GM21515 (cell line): ENCODE measurements around the gene CDCA7L.
"Not testable (repeated sequence)": the region's sequence is repeated elsewhere in the genome, so short reads cannot be mapped to it uniquely, and the experiment has no call there.

ENCODE experiments used
- ATAC-seq: cut with Tn5 transposase; IDR thresholded peaks from one replicate; pipeline ENCODE4 v1.9.1; 2021; ENCODE audit not compliant: unreplicated experiment

The CDCA7L gene

DNA sequence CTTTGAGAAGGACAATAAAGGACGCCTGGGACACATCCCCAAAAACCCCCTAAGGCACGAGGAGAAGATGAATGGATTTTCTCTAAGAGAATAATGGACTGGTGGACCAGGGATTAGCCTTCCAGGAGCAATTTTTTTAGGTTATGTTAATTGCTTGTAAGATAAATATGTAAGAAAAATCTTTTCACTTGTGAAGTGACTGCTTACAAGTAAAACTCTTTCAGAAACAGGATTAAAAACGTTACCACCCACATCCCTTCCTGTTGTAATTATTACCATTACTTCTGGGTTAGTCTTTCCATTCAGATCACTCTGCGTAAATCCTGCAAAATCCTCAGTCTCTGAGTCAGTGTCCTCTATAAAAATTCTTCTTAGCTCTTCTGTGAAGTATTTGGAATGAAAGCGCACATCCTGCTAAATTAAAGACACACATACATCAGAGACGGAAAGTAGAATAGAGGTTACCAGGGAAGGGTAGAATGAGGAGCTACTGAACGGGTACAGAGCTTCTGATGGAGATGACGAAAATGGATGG, 34.3 kb downstream of the CDCA7L start:
- ATAC-seq: no peak

DNA sequence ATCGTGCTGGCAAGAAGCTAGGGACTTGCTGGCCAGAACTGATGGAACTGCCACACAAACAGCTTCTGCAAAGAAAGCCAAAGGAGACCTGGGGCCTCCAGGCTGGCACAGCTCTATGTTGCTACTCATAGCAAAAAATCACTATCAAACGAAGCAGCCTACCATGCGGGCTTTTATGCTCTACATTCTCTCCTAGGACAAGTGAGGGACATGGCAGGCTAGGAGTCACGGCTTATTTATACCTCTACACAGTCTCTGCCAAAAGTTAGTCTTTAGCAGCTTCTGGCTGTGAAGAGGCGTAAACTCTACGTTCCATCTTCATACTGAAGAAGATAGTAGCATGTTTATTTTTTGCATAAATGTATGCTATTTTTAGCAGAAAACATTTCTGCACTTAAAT, 35.4 kb downstream of the CDCA7L start:
- ATAC-seq: no peak

GRCh38 chr7:21908746-21909145, 37.0 kb downstream of the CDCA7L start:
- no peak for ATAC-seq

- ATAC-seq: no peak
Observed at GRCh38 chr7:21903020-21903786, 42.5 kb downstream of the CDCA7L start.

DNA sequence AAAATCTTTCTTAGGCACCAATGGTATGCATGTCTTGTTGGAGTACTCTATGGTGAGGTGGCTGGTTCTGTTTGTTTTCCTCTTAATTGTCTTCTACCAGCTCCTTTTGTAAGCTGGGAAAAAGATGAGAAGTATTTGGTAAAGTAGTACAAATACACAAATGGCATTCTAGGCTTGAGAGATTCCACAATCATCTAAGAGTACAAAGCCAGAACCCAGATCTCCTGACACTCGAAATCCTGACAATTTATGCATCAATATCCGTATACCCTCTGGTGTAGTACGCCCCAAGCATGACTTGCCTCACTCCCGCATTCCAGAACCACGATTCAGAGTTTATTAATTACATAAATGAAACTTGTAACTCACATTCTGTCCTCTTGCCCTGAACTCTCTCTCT, 43.5 kb downstream of the CDCA7L start:
- ATAC-seq: no peak

GRCh38 chr7:21898265-21898930, 47.3 kb downstream of the CDCA7L start:
- ATAC-seq: peak; percentile 95

- no peak for ATAC-seq
Observed at GRCh38 chr7:21893401-21893800, 52.3 kb downstream of the CDCA7L start.

- ATAC-seq: no peak
Observed at GRCh38 chr7:21891291-21891690, 54.4 kb downstream of the CDCA7L start.

GRCh38 chr7:21887779-21888178, 57.9 kb downstream of the CDCA7L start:
- no peak for ATAC-seq

GRCh38 chr7:21887353-21887752, 58.3 kb downstream of the CDCA7L start:
- ATAC-seq: no peak

GRCh38 chr7:21886396-21886795, 59.3 kb downstream of the CDCA7L start:
- ATAC-seq: no peak

DNA sequence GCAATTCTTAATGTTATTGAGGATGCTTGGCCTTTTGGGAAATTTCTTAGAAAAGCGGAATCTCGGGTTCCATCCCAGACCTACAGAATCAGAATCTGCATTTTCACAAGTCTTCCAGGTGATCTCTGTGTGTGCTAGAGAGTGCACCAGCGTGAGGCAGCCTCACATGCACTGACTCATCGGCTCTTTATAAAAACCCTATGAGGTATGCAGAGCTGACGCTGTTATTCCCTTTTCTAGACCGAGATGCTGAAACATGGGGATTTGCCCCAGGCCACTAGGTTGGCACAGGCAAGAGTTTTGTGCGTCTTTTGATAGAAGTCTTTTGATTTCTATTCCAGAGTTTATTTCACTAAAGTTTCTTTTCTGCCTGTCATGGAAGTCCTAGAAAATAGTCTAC, 61.2 kb downstream of the CDCA7L start:
- ATAC-seq: no peak

- not testable (repeated sequence) for ATAC-seq
Observed at GRCh38 chr7:21883501-21883900, 62.2 kb downstream of the CDCA7L start.

DNA sequence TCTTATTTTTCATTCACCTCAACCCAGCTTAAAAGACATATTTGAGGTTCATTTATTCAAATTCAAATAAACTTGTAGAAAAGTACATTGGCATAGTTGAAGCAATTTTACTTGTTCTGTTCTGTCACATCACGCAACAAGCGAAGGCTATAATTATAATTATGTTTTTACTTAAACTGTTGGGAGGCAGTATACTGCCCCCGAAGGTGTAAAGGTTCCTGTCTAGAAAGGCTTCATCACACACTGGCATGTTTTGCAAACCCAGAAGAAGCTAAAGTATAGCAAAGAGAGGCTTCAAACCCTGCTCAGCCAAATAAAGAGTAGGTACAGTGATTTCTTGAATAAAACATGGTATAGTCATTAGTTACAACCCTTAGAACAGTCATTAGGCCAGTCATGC, 62.6 kb downstream of the CDCA7L start:
- ATAC-seq: no peak

DNA sequence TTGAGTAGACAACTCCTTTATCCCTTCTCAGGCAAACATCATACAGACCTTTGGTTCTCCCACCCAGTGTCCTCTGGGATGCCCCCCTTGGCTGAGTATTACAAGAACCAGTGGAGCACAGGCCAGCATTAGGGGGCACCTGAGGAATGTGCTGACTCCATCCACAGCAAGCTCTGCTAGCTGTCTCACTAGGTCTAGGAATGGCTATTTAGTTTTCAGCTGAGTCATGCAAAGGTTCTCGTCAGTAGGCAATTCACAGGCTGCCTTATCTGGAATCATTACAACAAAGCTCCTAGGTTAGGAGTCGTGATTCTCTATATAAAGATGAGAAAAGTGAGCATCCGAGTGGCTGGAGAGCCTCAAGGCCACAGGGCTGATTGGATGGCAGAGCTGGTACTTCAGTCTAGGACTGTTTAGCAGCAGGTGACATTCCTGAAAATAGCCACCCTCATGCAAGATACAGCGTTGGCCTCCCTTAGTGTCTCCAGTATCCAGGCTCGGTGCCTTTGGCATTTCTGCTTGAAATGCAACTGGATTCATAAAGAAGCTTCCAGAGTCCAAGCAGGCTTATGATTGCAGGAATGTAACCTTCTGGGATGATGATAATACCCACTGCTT, 75.8 kb downstream of the CDCA7L start:
- no peak for ATAC-seq

DNA sequence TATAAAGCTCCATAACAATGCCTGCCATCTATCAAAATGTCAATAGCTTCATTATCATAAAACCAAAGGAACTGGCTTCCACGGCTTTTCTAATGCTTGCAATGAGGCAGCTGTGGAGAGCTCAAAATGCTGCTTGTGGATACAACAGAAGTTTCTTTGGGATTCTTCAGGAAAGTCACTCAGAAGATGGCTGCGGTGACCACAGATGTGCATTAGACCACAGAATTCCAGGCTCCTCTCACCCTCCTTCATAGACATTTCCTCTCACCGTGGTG, 77.2 kb downstream of the CDCA7L start:
- ATAC-seq: no peak

DNA sequence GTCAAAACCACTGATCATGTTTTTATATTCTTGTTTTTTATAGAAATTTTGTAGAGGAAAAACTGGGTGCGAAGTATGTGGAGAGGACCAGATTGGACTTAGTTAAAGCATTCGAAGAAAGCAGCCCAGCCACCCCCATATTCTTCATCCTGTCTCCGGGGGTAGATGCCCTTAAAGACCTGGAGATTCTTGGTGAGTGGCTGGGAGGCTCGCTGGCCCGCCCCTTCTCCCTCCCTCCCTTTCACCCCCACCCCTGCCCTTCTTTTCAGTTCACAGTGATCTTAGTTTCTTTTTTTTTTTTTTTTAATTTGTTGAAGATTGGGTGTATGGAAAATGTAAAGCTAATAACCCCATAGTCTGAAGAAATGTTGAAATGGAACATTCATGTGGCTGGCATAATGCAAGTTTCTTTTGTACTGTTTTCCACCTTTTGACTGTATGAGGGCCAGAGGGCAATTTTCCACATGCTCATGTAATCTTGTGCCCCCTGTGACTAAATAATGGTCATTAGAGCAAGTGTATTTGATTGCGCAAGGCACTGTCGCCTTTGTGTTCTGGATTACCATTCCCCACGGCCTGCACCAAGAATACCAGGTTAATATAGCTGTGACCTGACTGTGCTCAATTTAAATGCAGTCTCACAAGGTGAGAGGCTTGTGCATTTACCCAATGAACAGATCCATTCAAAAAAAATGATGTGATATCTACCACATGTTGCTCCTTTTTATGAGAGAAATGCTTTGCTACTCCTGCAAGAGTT, 77.7 kb downstream of the CDCA7L start:
- ATAC-seq: no peak

GRCh38 chr7:21867226-21867625, 78.5 kb downstream of the CDCA7L start:
- ATAC-seq: no peak

DNA sequence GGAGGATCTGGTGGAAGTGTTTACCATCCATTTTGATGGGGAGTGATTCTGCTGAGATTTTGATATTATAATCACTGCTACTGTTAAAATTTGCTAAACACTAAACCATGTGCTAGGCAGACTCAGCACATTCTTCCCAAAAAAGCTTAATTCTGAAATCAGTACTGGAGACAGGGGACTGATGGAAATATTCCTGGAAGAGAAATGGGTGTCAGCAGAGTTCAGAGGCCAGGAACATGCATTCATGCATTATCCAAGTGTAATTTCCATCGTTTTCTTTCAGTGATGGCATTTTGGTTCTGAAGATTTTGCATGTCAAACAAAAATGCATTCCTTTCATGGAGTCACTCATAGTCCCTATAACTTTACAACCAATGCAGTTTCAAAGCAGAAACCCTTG, 79.0 kb downstream of the CDCA7L start:
- no peak for ATAC-seq

DNA sequence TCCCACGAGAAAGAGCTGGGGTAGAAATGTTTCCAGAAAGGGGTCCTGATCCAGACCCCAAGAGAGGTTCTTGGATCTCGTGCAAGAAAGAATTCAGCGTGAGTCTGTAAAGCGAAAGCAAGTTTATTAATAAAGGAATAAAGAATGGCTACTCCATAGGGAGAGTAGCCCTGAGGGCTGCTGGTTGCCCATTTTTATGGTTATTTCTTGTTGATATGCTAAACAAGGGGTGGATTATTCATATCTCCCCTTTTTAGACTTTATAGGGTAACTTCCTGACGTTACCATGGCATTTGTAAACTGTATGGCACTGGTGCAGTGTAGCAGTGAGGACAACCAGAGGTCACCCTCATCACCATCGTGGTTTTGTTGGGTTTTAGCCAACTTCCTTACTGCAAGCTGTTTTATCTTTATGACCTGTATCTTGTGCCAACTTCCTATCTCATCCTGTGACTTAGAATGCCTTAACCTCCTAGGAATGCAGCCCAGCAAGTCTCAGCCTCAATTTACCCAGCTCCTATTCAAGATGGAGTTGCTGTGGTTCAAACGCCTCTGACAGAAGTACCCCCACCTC, 80.0 kb downstream of the CDCA7L start:
- not testable (repeated sequence) for ATAC-seq

DNA sequence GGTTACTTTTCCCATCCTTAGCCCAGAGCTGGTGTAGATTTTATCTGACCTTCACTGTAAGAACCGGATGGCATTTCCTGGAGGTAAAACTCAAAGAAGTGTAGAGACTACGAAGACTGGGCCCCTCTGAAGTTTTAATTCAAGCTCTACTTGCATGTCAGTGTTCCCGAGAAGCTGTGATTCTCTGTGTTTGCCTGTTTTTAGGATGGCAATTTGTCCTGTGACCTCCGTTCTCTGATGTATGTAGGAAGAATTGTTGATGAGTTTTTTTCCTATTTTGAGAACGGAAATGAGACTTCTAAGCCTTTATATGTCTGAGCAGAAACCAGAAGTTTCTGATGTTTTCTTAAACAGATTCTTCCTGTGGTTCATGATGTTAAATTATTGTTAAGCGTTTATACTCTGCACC, 94.1 kb downstream of the CDCA7L start:
- ATAC-seq: no peak
